ENCODE results near the gene STK32B.

DNA sequence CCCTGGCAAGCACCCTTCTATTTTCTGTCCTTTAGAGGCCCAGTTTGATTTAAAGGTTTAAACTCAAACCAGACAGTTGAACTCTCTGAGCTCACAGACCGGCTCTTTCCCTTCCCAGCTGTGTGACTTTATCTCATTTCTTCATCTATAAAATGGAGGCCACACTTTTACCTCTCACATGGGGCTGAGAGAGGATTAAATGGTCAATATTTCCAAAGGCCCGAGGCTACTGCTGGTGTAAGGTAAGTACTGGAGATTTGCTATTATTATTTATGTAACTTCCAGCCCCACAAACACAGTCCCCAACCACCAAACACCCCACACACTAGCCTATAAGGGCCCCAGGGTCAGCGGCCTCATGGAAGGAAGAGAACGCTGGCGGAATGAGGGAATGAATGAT is 18.5 kb upstream of the STK32B start:
- no peak for TF ChIP-seq GATA3 (IDR thresholded peaks at IDR 0.05; ENCODE audit: low read depth, low read length)
- no peak; the same call in 1 of the 2 replicates for TF ChIP-seq GATA2 (IDR thresholded peaks at IDR 0.05; ENCODE audit: low read depth, low read length)

Measured in SH-SY5Y (cell line).